ENCODE results near the gene LEMD2.

DNA sequence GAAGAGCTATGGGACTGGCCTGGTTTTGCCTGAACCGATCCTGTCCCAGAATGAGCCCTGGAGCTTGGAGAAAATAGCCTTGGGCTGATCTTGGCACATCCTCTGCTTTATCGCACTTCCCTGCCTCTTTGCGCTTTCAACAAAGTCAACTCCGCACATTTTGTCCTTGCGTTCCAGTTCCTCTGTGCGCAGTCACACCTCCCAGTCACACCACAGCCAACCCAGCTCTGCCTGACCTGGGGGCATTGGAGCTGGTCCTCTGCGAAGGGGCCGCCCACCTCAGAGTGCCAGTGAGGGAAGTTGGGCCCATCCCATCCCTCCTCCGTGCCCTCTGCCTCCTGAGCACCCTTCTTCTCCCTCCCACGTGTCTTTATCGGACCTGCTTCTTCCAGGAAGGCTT, 60.5 kb downstream of the LEMD2 start:
- TF ChIP-seq GATA3 (IDR thresholded peaks at IDR 0.05; ENCODE audit: low read depth, low read length), result no peak
- no peak for TF ChIP-seq GATA2 (IDR thresholded peaks at IDR 0.05; ENCODE audit: low read depth, low read length)

Measured in SH-SY5Y (cell line).